GM19438 (cell line): ENCODE measurements around the gene MEX3C.
A peak's percentile ranks its signal among the peaks of the same experiment; 100 is the strongest.

Source experiments
- ATAC-seq: cut with Tn5 transposase; IDR thresholded peaks from one replicate; pipeline ENCODE4 v1.9.1; 2021; ENCODE audit warnings: low read depth; ENCODE audit not compliant: unreplicated experiment

Gene MEX3C

DNA sequence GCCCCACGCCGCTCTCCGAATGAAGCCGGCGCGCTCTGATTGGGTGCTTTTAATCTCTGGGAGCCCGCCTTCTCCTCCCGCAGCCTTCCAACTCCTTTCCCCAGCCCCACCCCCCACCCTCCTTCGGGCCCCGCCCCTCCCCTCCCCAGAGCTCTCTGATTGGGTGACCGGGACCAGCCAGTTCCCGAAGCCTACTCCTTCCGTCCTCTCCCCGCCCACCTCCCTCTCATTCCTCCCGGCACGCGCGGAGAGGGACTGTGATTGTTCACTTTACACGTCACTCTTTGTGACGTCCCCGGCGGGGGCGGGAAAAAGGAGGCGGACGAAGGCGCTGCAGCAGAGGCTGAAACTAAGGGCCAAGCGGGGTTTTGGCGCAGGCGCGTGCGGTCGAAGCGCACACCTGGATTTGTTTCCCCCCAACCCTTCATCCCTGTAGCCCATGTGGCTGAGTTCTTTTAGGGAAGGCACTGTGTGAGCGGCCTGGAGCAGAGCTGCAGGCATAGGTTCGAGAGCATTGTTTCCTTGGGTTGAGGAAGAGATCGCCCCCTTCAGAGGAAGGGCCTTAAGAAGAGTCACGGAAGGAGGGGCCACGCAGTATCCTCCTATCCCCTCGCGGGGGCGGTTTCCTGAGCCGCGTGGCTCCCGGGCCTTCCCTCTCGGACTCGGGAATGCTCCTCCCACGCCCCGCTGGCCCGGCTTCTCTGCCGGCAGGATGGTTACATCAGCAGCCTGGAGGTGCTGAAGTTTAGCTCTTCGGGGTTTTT is at the start of gene MEX3C:
MEX3C (minus strand) TSS at position 21 of the 764 bp plus-strand sequence. CDS start 361 bp downstream, outside the sequence.
- ATAC-seq: peak; percentile 77

DNA sequence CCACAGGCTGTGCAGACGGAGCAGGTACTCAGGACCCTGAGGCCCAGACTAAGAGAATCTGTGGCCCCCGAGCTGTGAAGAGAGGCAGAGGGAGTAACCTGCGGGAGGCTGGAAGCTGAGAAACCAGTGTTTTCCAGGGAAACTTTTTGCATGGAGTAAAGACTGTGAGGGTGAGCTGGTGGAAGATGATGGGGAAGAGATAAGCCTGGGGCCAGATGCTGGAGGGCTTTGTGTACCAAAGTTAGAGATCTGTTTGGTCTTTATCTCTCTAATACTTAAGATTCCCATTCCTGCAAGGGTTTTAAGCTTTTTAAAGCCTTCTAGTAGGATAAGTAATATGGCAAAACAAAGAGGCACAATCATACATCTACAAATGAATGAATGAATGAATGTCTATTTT is 43.7 kb upstream of the MEX3C start:
- no peak for ATAC-seq

DNA sequence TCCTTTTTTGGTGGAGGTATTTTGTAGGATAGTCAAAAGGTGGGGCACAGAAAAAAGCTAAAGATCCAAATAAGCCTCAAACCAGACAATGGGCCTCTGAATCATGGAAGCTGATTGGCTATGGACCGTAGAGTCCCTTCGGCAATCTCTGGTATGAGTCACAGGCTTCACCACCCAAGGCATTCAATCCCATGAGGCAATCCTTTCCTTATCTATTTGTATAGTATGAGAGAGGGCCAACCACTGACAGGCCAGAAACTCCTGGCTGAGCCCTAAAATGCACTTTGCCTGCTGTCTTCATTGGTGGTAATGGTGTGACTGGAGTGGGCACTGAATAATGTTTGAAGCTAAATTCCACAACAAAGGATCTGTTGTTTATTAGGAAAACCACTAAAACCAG is 38.7 kb upstream of the MEX3C start:
- no peak for ATAC-seq

DNA sequence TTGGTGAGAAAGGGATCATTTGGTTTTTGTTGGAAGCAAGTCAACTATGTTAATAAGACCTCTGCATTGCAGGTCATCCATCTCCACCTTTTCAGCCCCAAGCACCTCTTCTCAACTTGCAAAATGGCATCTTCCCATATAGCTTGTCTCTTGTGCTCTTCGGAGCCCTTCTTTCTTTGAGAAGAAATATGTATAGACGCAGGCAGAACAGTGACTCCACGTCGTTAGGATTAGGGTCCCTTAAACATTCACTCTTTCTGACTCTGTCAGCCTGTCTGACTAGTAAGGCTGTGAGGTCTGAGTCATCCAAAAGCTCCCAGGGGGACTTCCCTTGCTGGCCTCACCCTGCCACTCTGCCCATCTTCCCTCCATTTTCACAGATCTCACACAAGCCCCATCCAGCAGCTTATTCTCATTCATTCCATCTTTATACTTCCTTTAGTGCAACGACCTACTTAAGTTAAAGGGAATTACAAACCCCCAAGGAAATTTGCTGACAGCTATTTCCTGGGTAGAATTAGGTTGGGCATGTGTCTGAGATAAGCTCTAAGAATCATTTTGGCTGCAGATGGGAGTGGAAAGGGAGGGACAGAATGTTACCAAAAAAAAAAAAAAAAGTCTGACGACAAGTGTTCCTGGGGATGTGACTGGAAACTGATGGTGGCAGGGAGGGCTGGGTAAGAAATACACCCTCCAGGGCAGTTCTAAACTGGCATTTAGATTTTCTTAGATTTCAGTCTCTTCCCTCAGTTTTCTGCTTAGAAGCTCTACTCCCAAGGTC is 37.7 kb upstream of the MEX3C start:
- no peak for ATAC-seq

DNA sequence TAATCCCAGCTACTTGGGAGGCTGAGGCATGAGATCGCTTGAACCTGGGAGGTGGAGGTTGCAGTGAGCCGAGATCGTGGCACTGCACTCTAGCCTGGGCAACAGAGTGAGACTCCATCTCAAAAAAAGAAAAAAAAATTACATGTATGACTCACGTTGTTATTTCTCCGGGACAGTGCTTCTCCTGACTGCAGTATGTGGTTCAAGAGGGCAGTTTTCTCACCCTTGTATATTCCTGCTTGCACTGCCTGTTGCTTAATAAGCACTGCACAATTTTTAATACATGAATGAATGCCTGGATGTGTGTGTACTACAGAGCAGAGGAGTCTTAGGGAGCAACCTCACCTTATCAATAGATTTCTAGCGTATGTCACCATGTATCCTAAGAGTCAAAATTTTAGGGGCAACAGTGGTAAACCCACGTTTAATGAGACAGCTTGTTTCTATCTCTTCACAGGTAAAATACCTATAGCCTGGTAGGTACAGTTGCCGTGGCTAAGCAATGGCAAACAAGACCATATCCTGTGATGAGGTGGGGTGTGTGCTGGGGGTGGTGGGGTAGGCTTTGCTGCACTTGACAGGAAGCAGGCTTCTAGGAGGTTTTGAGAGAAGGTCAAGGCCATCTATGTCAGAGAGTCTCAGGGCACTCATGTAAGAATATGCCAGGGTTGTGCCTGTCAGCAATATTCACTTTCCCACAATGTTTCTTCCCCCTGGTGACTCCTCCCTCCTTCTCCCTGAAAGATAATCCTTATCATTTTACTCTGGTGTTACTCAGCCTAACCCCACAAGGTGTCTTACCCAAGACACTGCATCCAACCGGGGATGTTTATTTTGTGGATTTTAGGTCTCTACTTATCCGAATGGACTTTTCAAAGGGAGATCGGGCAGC is 36.9 kb upstream of the MEX3C start:
- ATAC-seq: no peak

DNA sequence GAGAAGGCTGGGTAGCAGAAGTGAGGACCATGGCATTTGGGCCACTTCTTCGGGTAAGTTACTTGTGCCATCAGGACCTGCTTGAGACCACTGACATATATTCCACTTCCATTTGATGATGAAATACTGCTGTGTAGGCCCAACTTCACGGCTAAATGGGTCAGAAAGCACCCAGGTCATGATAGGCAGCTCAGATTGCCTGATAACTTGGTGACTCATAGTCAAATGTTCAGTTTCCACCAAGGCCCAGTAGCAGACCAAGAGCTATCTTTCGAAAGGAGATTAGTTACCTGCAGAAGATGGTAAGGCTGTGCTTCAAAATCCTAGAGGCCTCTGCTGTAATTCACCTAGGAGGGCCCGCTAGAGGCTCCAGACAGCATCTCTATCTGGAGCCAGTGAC is 31.8 kb upstream of the MEX3C start:
- no peak for ATAC-seq

DNA sequence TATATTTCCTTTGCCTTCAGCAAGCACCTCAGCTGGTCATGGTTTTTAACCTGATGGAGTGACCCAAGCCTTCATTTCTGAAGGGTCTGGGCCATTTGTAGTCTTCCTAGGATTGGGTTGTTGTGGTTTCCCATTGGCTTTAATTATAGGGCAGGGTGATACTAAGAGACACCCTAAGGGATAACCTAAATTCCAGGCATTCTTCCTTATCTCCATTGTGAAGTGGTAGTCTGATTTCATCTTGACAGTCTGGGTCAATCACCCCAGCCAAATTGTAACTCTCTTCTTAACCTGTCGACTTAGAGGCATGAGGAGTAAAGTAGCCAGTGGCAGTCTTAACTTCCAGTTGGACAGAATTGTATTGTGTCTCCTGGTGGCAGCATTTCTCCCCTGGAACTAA is 30.2 kb upstream of the MEX3C start:
- ATAC-seq: no peak

DNA sequence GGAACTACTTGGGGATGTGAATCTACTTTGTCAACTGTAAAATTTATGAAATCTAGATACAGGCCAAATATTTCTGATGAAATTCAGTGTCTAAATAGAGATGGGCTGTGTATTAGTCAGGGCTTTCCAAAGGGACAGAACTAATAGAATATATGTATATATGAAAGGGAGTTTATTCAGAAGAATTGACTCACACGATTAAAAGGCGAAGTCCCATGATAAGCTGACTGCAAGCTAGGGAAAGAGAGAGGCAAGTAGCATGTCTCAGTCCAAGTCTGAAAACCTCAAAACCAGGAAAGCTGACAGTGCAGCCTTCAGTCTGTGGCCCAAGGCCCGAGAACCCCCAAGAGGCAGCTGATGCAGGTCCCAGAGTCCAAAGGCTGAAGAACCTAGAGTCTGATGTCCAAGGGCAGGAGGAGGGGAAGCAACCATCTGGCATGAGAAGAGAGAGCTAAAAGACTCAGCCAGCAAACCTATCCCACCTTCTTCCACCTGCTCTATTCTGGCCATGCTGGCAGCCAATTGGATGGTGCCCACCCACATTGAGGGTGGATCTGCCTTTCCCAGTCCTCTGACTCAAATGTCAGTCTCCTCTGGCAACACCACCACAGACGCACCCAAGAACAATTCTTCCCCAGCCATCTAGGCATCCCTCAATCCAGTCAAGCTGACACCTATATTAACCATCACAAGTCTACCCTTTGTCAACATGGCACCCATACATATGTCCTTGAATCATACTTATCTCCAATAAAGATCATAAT is 29.3 kb upstream of the MEX3C start:
- no peak for ATAC-seq

DNA sequence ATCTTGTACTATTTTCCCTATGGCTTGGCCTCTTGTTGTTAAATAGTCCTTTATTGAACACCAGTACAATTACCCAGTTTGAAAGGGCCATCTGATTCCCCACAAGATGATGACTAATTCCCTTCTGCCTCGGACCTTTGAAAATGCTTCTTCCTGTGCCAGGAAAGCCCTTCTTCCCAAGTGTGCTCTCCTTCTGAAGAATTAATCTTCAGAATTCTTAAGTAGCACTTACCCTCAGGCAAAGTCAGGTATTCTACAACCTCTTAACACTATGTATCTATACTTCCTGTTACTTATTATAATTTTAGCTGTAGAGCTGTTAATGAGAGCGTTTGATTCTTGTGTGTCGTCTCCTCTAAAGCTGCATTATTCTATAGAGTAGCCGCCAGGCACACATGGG is 28.6 kb upstream of the MEX3C start:
- ATAC-seq: no peak

DNA sequence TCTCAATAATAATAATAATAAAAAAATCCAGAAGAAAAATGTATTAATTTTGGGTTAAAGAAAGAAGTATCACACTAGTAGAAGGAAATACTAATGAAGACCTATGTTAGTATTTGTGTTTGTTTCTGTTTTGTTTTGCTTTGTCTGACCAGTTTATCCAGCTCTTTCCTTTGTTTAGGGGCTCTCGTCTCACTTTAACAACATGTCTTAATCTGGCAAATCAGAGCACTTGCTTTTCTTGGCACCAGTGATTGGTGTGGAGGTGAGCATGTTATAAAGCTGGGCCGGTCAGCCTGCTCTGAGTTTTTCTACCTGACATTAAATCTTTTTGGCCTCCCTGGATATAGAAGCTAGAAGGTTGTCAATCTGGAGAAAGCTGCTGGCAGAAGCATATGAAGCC is 15.1 kb upstream of the MEX3C start:
- ATAC-seq: no peak

DNA sequence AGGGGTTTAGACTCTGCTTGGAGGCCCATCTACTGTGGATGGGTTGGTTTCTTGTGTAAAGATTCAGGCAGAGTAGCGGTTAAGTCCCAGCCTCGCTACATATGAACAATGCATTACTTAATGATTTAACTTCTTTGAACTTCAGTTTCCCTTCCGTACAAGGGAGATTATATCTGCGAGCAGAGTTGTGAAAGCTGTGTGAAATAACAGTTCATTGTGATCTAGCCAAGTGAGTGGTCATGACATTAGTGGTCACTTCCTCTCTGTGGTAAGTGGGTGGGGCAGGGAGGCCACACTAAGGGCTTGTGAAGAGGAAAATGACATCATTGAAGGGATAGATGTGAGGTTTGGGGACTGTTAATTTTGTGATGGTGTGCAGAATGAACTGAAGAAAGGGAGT is 14.1 kb upstream of the MEX3C start:
- ATAC-seq: peak; percentile 88

DNA sequence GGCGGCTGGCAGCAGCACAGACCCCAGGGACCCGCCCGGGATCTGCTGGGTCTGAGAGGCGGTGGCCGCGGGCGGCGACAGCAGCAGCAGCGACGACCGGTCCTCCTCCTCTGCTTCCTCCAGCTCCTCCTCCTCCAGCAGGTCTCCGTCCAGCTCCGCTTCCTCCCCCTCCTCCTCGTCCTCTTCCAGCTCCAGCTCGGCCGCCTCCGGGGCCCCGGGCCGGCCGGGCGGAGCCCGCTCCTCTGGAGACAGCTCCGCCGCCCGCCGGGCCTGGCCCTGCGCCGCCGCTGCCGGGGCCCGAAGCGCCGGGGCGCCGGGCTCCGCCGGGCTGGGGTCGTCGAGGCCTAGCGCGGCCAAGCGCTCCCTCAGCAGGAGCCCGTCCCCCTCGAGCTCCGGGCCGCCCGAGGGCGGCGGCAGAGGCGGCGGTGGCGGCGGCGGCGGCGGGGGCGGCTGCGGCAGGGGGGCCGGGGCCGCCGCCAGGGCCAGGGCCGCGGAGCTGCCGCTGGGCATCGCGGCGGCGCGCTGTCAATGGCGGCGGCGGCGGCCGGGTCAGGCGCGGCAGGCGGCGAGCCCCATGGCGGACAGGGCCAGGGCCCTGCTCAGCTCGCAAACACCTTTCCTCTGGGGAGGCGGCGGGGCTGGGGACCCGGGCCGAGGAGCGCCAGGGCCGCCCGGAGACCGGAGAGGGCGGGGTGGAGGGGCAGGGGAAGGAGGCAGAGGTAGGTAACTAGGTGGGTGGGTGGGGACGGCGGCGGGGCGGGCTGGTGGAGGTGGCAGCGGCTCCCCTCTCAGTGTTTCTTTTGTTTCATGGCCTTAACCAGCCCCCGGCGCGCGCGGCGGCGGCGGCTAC is 445 bp downstream of the MEX3C start:
- peak; percentile 5 for ATAC-seq

DNA sequence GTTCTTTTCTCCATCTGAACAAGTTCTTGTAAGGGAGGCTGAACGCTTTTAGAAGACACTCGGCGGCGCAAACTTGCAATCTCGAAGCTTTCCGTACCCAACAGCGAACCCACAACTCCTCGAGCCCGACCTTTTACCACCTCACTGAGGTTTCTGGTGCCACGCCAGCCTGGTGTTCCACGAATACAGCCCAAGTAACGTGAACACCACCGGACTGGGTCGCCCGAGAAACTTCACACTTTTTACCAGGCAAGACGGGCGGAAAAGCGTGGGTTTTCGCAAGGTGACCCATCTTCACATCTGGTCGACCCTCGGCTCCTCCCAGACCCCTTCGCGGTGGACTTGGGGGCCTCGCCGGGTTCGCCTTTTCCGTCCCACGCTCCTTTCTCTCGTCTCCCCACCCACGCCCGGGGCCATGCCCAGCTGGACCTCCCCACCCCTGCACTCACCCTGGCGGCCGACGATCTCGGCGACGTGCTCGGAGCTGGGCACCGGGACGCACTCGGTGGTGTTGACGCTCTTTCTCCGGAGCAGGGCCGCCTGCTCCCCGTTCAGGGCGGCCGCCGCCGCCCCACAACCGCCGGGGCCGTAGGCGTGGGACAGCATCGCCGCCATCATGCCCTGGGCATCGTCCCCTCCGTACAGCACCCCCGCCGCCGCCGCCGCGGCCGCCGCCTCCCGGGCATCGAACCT is 1.2 kb downstream of the MEX3C start:
- no peak for ATAC-seq

DNA sequence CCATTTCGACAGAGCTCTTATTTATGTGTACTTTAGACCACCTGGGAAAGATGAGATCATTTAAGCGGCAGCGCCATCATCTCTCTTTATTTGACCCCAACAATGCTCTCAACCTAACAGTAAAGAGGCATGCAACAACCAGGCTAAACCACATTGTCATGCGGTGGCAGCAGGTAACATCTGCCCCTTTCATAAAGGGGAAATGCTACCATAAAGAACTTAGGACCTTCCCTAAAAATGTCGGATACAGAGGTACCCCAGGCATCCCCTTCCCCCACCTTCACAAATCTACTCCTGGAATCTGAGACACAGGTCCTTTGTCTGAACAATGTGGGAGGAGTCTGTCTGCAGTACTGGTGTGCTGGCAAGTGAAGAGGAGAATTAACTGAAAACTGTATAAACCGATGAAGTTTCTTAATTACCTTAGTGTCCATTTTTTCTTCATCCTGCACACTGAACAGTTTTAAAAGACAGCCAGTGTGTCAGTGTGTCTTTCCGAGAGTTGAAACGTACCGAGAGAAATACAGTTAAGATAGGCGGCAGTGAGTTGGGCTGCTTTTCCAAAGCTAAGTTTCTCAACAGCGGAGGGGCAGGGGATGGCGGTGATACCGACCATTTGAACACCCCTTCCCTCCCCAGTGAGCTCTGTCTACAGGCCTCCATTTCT is 1.9 kb downstream of the MEX3C start:
- ATAC-seq: no peak

DNA sequence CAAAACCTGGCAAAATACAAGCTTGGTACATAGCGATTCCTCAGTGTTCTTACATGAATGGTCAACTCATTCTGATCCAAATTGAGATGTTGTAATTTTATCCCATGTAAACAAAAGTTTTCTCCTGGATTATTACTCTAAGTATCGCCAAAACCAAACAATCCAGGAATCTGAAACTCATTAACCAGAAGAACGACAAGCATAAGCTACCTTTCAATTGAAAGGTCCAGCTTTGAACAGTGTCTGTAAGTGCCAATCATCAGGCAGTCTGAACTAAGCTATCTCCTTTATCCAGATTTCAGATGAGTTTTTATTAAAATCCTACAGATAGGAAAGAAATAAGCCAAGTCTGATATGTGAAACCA is 2.4 kb downstream of the MEX3C start:
- ATAC-seq: no peak

DNA sequence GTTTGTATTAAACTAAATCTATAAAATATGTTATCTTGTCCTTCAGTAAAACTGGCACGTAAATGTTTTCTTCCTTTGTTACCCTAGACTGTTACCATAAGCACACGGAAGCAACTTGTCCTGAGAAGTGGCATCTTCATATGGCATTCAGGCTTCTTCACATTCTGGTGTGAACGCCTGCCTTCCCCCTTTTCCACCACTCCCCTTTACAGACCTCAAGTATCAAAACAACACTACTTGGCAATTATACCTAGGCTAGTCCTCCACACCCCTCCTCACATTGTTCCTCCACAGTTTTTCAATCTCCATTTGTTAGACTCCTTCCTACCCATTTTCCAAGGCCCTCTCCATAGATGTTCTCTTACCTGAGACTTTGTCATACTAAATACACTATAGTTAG is 2.9 kb downstream of the MEX3C start:
- no peak for ATAC-seq

DNA sequence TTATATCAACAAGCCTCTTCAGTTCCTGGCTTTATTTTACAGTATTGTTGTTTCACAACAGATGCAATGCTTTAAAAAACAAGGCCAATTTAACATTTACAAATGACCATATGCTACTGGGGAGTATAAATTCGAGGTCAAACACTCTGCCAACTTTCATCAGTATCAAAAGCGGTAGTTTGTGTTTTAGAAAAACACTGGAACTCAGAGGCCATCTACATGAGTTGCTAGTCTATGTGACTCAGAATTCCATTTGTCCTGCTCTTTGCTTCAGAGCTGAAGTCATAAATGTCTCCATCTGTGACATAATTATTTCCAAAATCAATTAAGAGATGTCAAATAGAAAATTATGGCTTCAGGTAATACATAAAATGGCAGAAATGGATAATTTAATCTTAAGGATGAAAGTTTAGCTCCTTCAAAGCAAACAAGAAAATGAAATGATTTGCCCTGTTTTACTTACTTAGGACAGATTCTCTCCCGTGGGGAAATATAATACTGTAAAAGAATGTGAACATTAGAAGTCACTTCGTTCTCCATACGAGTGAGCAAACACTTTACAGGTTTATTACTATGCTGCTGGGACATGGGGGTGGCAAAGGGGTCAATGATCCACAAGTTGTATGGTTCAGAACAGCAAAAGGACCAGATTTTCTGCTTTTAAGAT is 3.7 kb downstream of the MEX3C start:
- ATAC-seq: no peak

DNA sequence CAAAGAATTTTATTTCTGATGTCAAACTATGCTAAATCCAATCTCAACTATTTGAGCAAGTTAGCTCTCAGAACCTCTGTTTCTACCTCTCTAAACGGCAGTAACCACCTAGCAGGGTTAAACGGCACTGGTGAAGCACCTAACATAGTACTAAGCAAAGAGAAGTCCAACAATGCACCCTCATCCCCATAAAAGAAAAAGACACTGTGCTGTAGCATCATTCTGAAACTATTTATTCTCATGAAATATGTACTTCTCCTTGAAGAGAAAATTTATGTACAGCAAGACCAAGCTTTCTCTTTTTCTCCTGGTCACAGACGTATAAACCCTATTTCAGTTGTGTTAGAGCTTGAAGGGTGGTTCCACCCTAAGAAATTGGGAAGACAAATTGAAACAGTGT is 4.8 kb downstream of the MEX3C start:
- no peak for ATAC-seq
